K562 (cell line): ENCODE data around the gene PRDM15. TPM values are rescaled to one million over a fixed set of nuclear protein-coding genes. Genes with fewer than 3 reads are reported as not detected.

Experiments
- GTF3C2 ChIP-seq: IDR thresholded peaks from 3 replicates; pipeline ENCODE4 v1.6.1; 2011; ENCODE audit warnings: borderline replicate concordance, mild to moderate bottlenecking, moderate library complexity; ENCODE audit not compliant: insufficient read length; ENCODE audit errors: extremely low read depth
- HEY1 ChIP-seq: fragments of 250-450 bp; sonication (Bioruptor Pico); IDR thresholded peaks from 2 replicates; pipeline ENCODE4 v1.5.0; 2020; ENCODE audit warnings: mild to moderate bottlenecking, moderate library complexity, borderline replicate concordance
- HMGXB4 ChIP-seq: sonication (generic); formaldehyde crosslinking; IDR thresholded peaks from 2 replicates; pipeline ENCODE4 v1.8.1; 2023; ENCODE audit warnings: mild to moderate bottlenecking, missing genetic modification reagents
- KAT7 ChIP-seq: sonication (generic); formaldehyde crosslinking; IDR thresholded peaks from 2 replicates; pipeline ENCODE4 v1.8.0; 2022; ENCODE audit warnings: missing genetic modification reagents, mild to moderate bottlenecking, borderline replicate concordance
- MTA2 ChIP-seq: fragments of 450-650 bp; IDR thresholded peaks from 2 replicates; pipeline ENCODE4 v1.6.1; 2016; ENCODE audit warnings: low read depth
- MYNN ChIP-seq, 2 experiments: sonication (generic); formaldehyde crosslinking in 1 of 2; IDR thresholded peaks; 2 replicates each; pipeline versions ENCODE4 v1.5.0 to v1.6.1; 2016 to 2020; ENCODE audit warnings: antibody characterized with exemption in 1 of 2, missing genetic modification reagents in 1 of 2
- PCBP1 ChIP-seq: fragments of 200-400 bp; formaldehyde crosslinking; IDR thresholded peaks from 2 replicates; pipeline ENCODE4 v1.6.1; 2018; ENCODE audit warnings: mild to moderate bottlenecking, low read depth, low read length; ENCODE audit not compliant: poor library complexity, severe bottlenecking
- PKNOX1 ChIP-seq: fragments of 450-650 bp; IDR thresholded peaks from 2 replicates; pipeline ENCODE4 v1.6.1; 2016
- RBM39 ChIP-seq: fragments of 200-400 bp; formaldehyde crosslinking; optimal IDR thresholded peaks from 2 replicates; pipeline ENCODE3; 2018; ENCODE audit warnings: low read depth, low read length
- SUPT5H ChIP-seq: fragments of 450-650 bp; IDR thresholded peaks from 2 replicates; pipeline ENCODE4 v1.6.1; 2016
- TFE3 ChIP-seq: fragments of 450-650 bp; formaldehyde crosslinking; IDR thresholded peaks from 2 replicates; pipeline ENCODE4 v1.4.0; 2020; ENCODE audit warnings: mild to moderate bottlenecking, mixed read lengths
- ZBTB9 ChIP-seq: fragments of 450-650 bp; formaldehyde crosslinking; IDR thresholded peaks from 2 replicates; pipeline ENCODE4 v1.4.0; 2020; ENCODE audit warnings: mild to moderate bottlenecking, moderate library complexity
- ZNF280A ChIP-seq: fragments of 450-650 bp; IDR thresholded peaks from 2 replicates; pipeline ENCODE4 v1.6.1; 2018; ENCODE audit warnings: mild to moderate bottlenecking, low read depth; ENCODE audit not compliant: partially characterized antibody
- ZNF445 ChIP-seq: fragments of 250-450 bp; sonication (Bioruptor Pico); IDR thresholded peaks from 2 replicates; pipeline ENCODE4 v1.4.0; 2020; ENCODE audit warnings: low read depth, mild to moderate bottlenecking, moderate library complexity
- ZNF696 ChIP-seq: fragments of 250-450 bp; sonication (Bioruptor Pico); conservative IDR thresholded peaks from 2 replicates; pipeline ENCODE4 v1.4.0; 2020; ENCODE audit warnings: mild to moderate bottlenecking, moderate library complexity
- ZNF766 ChIP-seq: fragments of 200-800 bp; sonication (Bioruptor generic); conservative IDR thresholded peaks from 2 replicates; pipeline ENCODE4 v1.6.1; 2016; ENCODE audit warnings: missing genetic modification characterization, missing compliant biosample characterization
- polyA plus RNA-seq, 8 experiments: library from polyadenylated mRNA; depleted of rRNA in 4 of 8; stranded (reverse) in 5 of 8; unstranded in 3 of 8; fragments of >200 nt; fragmentation: Nextera tagmentation in 2 of 8; fragmentation: Illumina TruSeq in 1 of 8; extraction: Ambion mirVana in 2 of 8; extraction: Trizol in 1 of 8; gene quantifications; 2 replicates each; pipeline versions ENCODE4 v1.2.1 to v1.2.3, GENCODE V29; 2011 to 2014; ENCODE audit warnings: inconsistent platforms in 1 of 8, missing spikeins in 1 of 8
- total RNA-seq, 7 experiments: library from RNA; depleted of rRNA in 6 of 7; stranded (reverse); fragments of >200 nt in 6 of 7; fragmentation: Illumina TruSeq in 2 of 7; extraction: Trizol in 2 of 7; gene quantifications; 2 replicates each; pipeline versions ENCODE4 v1.2.1 to v1.2.3, GENCODE V29; 2011 to 2021; ENCODE audit warnings: low replicate concordance in 1 of 7

The PRDM15 gene
- total and polyA plus RNA-seq, 9 of the 15 experiments (the other 6 are each of a cell fraction or from before 2014, with no cell fraction given), result 0.93 to 9.2 (median 6.2) TPM

- TF ChIP-seq ZNF766 (CRISPR knock-in tag) (no peak), PCBP1 (no peak), GTF3C2 (no peak), KAT7 (no peak), ZBTB9 (CRISPR knock-in tag) (peak; percentile 92), MTA2 (no peak), MYNN (IDR thresholded peaks at IDR 0.05) (no peak), MYNN (CRISPR knock-in tag; IDR thresholded peaks at IDR 0.05) (no peak), SUPT5H (no peak), HMGXB4 (no peak), RBM39 (no peak), PKNOX1 (peak; percentile 4; the same call in 1 of the 2 replicates), HEY1 (CRISPR knock-in tag) (no peak), ZNF696 (CRISPR knock-in tag) (no peak), TFE3 (CRISPR knock-in tag) (no peak), ZNF280A (peak; percentile 8), ZNF445 (CRISPR knock-in tag) (no peak)
Observed at GRCh38 chr21:41865002-41865777, 14.0 kb downstream of the PRDM15 start (continued).
